SK-N-MC (cell line): ENCODE measurements around the gene TANGO6.

Experiments used
- DNase-seq: peaks from one replicate; pipeline ENCODE4 v3.0.0-alpha.2; 2011; ENCODE audit warnings: low read depth, low spot score
- H3K27ac ChIP-seq: fragments of 200-600 bp; sonication (generic); 2 replicates; pipeline ENCODE4 v1.5.1; 2016; ENCODE audit warnings: mixed run types
- H3K36me3 ChIP-seq: fragments of 200-600 bp; sonication (generic); 2 replicates; pipeline ENCODE4 v1.6.1; 2017; ENCODE audit warnings: antibody characterized with exemption, low read length, mixed read lengths; ENCODE audit not compliant: insufficient read depth
- H3K4me3 ChIP-seq: fragments of 200-600 bp; sonication (generic); 2 replicates; pipeline ENCODE4 v1.5.1; 2016
- H3K9ac ChIP-seq: fragments of 200-600 bp; sonication (generic); 2 replicates; pipeline ENCODE4 v1.8.0; 2017; ENCODE audit warnings: mixed run types, mixed read lengths; ENCODE audit not compliant: insufficient read length
- H3K9me3 ChIP-seq: fragments of 200-600 bp; sonication (generic); 2 replicates; pipeline ENCODE4 v1.6.1; 2017; ENCODE audit warnings: low read depth, mild to moderate bottlenecking, antibody characterized with exemption, low read length, moderate library complexity, mixed read lengths
- EZH2 ChIP-seq: fragments of 200-600 bp; sonication (generic); IDR thresholded peaks from one replicate; pipeline ENCODE4 v1.6.1; 2017; ENCODE audit warnings: antibody characterized with exemption
- FOXP2 ChIP-seq: optimal IDR thresholded peaks from 2 replicates; pipeline ENCODE3; 2011; ENCODE audit warnings: mild to moderate bottlenecking, moderate library complexity; ENCODE audit not compliant: insufficient read depth; ENCODE audit errors: extremely low read length, control extremely low read depth
- POLR2AphosphoS5 ChIP-seq: IDR thresholded peaks from 2 replicates; pipeline ENCODE4 v1.6.1; 2012; ENCODE audit warnings: mild to moderate bottlenecking, low read depth, low read length, borderline replicate concordance

Gene TANGO6

DNA sequence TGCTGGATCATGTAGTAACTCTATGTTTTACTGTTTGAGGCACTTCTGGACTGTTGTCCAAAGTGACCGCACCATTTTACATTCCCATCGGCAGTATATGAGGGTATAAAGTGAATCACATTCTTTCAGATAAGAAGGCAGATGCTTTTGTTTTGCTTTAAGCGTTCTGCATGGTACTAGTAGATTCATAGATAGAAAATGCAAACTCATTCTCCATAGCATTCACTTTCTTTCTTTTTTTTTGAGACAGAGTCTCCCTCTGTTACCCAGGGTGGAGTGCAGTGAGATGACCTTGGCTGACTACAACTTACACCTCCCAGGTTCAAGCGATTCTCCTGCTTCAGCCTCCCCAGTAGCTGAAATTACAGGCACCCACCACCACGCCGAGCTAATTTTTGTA, 40.4 kb downstream of the TANGO6 start:
- TF ChIP-seq POLR2AphosphoS5 (no peak), EZH2 (no peak), FOXP2 (no peak)
- Histone ChIP-seq H3K27ac (0 out of 2 replicates have a peak overlapping the region, but pooled peaks have one; percentile 74), H3K4me3 (no peak overlapping the region), H3K9ac (no peak overlapping the region), H3K9me3 (no peaks in the 10 kb centered on the region), H3K36me3 (no peaks in the 10 kb centered on the region)
- no peak for DNase-seq

DNA sequence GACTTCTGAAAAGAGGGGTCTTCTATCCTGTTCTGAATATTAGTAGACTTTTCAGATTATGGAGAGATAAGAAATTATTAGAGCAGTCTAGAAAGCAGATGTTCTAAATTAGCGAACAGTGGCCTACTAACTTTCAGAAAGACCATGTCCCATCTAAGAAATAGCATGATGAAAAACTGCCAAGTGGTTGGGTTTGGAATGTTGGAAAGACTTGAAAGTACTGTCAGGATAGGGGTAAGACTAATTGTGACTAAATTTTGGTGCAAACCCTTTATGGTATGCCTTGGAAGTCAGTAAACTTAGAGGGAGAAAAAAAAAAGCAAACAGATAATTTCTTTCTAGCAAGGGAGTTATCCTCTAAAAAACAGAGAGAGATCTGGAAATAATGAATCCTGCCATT, 41.1 kb downstream of the TANGO6 start:
- H3K27ac ChIP-seq: peak overlapping the region; percentile 74
- no peak for DNase-seq
- TF ChIP-seq POLR2AphosphoS5: no peak
- no peak for TF ChIP-seq EZH2
- no peak for TF ChIP-seq FOXP2

DNA sequence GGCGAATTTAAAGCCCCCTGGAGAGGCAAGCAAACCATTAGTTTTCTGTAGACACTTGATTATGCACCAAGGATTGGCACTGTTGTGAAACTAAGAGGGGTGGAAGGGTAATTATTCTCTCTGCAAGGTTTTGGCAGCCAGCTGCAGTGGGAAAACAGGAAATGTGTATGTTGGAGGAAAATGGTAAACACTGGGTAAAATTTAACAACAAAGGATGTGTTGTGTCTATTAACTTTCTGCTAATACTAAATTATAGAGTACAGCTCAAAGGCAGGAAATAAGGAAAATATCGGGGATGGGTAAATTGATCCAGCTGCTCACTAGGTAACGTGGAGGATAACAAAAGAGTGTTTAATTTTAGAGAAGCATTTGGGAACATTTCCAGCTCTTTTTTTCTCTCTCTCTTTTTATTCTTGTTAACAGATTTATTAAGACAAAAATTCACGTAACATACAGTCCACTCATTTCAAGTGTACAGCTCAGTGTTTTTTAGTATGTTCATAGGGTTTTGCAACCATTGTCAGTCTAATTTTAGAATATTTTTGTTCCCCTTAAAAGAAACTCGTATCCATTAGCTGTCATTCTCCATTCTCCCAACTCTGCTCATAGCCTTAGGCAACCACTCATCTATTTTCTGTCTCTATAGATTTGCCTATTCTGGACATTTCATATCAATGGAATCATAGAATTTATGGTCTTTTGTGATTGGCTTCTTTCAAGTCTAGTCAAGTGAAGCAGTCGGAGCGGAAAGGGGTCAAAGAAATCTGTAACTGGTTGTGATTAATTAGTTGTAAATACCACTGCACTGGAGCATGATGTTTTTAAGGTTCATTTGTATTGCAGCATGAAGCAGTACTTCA, 41.8 kb downstream of the TANGO6 start:
- Histone ChIP-seq H3K9ac (no peak overlapping the region), H3K9me3 (no peaks in the 10 kb centered on the region)

More for the DNA sequence above, 41.1 kb downstream of the TANGO6 start:
- H3K36me3 ChIP-seq: no peaks in the 10 kb centered on the region
- H3K9ac ChIP-seq: no peak overlapping the region
- H3K4me3 ChIP-seq: no peak overlapping the region
- no peaks in the 10 kb centered on the region for H3K9me3 ChIP-seq

DNA sequence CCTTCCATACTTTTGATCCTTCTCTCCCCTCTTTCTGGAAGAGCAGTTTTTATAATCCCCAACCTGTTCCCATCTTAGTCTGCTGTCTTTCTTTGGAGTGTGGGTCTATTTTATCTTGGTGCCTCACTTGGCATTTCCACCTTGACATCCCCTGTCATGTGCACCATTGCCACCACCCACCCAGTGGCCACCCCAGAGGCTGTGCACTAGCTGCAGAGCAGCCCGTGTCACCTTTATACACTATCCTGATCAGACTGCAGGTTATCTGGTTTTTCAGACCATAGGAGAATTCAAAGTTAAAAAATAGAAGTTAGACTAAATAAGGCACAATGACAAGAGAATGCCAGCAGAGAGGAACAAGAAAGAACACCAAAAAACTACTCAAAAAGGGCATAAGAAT, 43.8 kb downstream of the TANGO6 start:
- Histone ChIP-seq H3K9ac (no peak overlapping the region), H3K4me3 (no peak overlapping the region), H3K27ac (no peak overlapping the region), H3K36me3 (no peaks in the 10 kb centered on the region), H3K9me3 (no peaks in the 10 kb centered on the region)
- TF ChIP-seq FOXP2 (no peak), EZH2 (no peak), POLR2AphosphoS5 (no peak)
- no peak for DNase-seq

More for the DNA sequence above, 41.8 kb downstream of the TANGO6 start:
- TF ChIP-seq EZH2 (no peak), POLR2AphosphoS5 (no peak), FOXP2 (peak; percentile 95)
- no peaks in the 10 kb centered on the region for H3K36me3 ChIP-seq
- peak overlapping the region; percentile 74 for H3K27ac ChIP-seq
- no peak for DNase-seq
- peak overlapping the region; percentile 19 for H3K4me3 ChIP-seq

DNA sequence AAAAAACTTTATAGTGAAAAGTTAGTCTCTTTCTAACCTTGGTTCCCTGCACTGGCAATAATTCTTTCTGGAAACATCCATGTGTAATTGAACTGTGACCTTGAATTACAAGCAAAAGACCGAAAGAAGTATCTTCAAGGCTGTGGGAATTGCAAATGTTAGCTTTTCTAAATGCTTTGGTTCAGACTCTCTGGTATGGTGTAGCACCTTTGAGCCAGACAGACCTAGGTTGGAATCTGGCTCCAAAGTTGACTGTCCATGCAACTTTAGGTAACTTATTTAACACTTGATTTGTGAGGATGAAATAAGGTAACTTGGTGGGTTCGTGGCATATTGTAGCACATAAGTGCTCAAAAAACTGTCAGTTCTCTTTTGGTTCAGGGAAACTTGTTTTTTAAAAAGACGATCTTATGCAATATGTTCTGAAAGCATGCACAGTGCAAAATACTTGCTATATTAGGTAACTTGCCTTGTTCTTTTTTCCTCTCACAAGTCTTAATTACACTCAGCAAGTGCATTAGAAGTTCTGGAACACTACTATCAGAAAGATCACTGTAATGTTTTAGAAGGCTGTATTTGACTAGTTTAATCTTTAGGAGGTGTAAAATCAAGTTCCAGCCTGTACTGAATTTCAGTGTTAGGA, 46.3 kb downstream of the TANGO6 start:
- Histone ChIP-seq H3K9ac (no peak overlapping the region), H3K9me3 (no peaks in the 10 kb centered on the region), H3K4me3 (no peak overlapping the region), H3K36me3 (no peaks in the 10 kb centered on the region), H3K27ac (no peak overlapping the region)
- DNase-seq: no peak
- TF ChIP-seq EZH2 (no peak), FOXP2 (no peak), POLR2AphosphoS5 (no peak)

DNA sequence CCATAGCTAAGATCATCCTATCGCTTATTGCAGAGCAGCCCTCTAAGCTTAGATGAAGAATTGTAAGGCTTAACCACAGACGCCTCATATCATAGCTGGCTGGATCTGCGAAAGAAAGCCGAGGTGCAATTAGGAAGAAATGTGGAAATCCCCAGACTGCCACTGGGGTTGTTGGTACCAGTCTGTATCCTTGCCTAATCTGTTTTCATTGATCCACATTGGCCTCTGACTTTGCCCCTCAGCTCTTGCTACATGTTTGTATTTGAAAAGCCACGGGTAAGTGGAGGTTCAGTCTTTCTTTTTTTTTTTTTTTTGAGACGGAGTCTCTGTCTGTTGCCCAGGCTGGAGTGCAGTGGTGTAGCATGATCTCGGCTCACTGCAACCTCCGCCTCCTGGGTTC, 48.9 kb downstream of the TANGO6 start:
- no peak for TF ChIP-seq EZH2
- no peak for TF ChIP-seq POLR2AphosphoS5
- TF ChIP-seq FOXP2: no peak
- no peak for DNase-seq
- H3K4me3 ChIP-seq: no peak overlapping the region
- H3K27ac ChIP-seq: no peak overlapping the region
- no peaks in the 10 kb centered on the region for H3K36me3 ChIP-seq
- no peak overlapping the region for H3K9ac ChIP-seq
- H3K9me3 ChIP-seq: no peaks in the 10 kb centered on the region

DNA sequence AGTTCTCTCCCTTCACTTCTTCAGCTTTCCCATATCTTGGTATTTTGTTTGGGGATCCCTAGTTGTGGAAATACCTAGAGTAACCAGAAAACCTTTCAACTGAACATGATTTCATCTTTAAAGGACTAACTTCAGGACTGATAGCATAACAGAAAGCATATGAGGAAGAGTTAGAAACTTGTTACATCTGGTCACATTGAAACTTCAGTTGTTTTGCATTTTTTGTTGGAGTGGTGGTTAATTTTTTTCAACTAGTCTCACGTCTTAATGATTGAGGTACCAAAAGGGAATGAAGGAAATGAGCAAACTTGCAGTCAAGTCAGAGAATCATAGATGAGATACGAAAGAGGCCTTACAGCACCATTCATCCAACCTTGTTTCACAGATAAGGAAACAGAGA, 49.6 kb downstream of the TANGO6 start:
- no peak overlapping the region for H3K9ac ChIP-seq
- DNase-seq: no peak
- no peak overlapping the region for H3K4me3 ChIP-seq
- no peak for TF ChIP-seq FOXP2
- no peak for TF ChIP-seq POLR2AphosphoS5
- TF ChIP-seq EZH2: no peak
- no peaks in the 10 kb centered on the region for H3K9me3 ChIP-seq
- no peaks in the 10 kb centered on the region for H3K36me3 ChIP-seq
- H3K27ac ChIP-seq: no peak overlapping the region

DNA sequence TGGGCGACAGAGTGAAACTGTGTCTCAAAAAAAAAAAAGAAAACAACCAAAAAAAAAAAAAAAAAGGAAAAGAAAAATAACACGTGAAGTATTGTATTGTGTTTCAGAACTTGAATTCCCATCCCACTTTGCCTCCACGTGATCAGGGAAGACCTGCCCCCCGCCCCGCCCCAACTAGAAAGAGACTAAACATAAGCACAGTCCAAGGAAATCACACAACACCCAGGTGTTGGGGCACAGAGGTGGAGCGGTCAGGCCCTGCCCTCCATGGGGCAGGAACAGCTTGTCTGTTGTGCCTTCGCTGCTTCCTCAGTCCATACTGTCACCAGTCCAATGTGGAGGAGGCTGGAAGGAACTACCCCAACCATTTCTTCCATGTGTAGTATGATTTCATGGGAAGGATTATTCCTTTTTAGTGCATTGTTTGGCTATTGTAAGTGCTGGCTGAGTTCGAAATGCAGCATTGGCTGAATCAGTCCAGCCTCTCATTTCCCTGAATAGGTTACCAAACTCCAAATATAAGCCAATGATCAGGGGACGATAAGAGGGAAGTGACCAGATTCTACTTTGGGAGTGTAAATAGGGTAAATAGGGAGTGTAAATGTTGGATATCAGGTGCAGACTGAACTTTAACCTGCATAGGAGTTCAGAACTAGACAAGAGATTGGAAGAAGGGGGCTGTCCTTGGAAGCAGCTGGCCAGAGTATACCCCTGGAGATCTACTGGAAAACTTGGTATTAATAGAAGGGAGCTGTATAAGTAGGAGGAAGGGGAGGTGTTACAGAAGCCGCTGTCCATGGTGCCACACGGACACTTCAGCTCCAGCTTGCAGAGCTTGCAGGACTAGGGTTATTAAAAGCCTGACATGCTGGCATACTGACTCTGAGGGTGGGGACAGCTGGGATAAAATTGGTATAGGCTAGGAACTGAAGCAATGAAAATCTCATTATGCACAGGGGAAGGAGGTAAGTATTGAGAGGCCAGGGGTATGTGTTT, 50.7 kb downstream of the TANGO6 start:
- H3K4me3 ChIP-seq: no peak overlapping the region
- no peaks in the 10 kb centered on the region for H3K36me3 ChIP-seq
- no peak overlapping the region for H3K27ac ChIP-seq
- H3K9me3 ChIP-seq: no peaks in the 10 kb centered on the region
- H3K9ac ChIP-seq: no peak overlapping the region
- no peak for DNase-seq
- no peak for TF ChIP-seq FOXP2
- no peak for TF ChIP-seq POLR2AphosphoS5
- no peak for TF ChIP-seq EZH2
